ENCODE data around the gene LRRC8A. TPM values are rescaled to one million over a fixed set of nuclear protein-coding genes. Genes with fewer than 3 reads are reported as not detected.
"Not testable (repeated sequence)": the region's sequence is repeated elsewhere in the genome, so short reads cannot be mapped to it uniquely, and the experiment has no call there.

LRRC8A gene
- total RNA-seq, 6 donors from 2014 or later, result 49.0 to 132 (median 67.0) TPM

DNA sequence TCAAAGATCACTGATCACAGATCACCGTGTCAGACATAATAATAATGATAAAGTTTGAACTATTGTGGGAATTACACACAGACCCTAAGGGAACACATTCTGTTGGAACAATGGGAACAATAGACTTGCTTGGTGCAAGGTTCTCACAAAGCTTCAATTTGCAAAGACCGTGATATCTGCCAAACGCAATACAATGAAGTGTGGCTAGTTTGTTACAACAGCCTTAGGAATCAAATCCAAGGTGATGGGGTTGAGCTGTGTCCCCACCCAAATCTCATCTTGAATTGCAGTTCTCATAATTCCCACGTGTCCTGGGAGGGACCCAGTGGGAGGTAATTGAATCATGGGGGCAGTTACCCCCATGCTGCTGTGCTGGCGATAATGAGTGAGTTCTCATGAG, 21.0 kb upstream of the LRRC8A start:
- no peak for ATAC-seq (ENCODE audit: low FRiP score in 2 of 2)
- 86 to 92% methylated on average over 5 of the region's 5 CpGs for WGBS, 2 donors

DNA sequence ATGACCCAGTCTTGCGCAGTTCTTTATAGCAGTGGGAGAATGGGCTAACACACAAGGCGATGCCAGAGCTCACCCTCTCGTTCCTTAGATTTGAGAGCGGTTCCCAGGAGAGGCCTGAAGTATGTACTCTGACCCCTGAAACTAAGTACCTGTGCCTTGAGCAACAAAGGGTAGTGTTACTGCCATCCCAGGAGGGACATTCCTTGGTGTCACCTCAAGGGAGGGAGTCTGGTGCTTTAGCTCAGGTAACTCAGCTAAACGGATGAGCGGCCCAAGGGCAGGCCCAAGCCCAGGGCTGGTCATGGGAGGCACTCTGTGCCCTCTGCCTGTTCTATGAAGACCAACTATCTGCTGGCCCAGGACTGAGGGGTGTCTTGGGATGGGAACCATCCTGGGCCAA, 20.4 kb upstream of the LRRC8A start:
- no peak overlapping the region for H3K4me3 ChIP-seq
- H3K27ac ChIP-seq, result peak overlapping the region in 3 of 4 donors; percentile 63 to 75 (median 64)
- DNase-seq (peak in 1 of 2 donors; percentile 62), ATAC-seq (ENCODE audit: low FRiP score in 2 of 2) (peak in 1 of 2 donors; percentile 68)
- TF ChIP-seq POLR2A (IDR thresholded peaks at IDR 0.05) (peak in 1 of 4 donors; percentile 34), POLR2AphosphoS5 (IDR thresholded peaks at IDR 0.05) (no peak)
- H3K36me3 ChIP-seq, result no peaks in the 10 kb centered on the region
- WGBS, 2 donors, result 77 to 78% methylated on average over 3 to 4 of the region's 6 CpGs
- no peaks in the 10 kb centered on the region for H3K9me3 ChIP-seq
- no peaks in the 10 kb centered on the region for H3K27me3 ChIP-seq
- H3K4me1 ChIP-seq, result peaks cover 0 to 34% (median 19%) of the 10 kb centered on the region in 4 donors

More for the DNA sequence above, 21.0 kb upstream of the LRRC8A start:
- no peak for TF ChIP-seq POLR2AphosphoS5 (IDR thresholded peaks at IDR 0.05)
- TF ChIP-seq EP300 (IDR thresholded peaks at IDR 0.05), result no peak
- no peak for TF ChIP-seq POLR2A (IDR thresholded peaks at IDR 0.05)
- TF ChIP-seq, protein P1, sequence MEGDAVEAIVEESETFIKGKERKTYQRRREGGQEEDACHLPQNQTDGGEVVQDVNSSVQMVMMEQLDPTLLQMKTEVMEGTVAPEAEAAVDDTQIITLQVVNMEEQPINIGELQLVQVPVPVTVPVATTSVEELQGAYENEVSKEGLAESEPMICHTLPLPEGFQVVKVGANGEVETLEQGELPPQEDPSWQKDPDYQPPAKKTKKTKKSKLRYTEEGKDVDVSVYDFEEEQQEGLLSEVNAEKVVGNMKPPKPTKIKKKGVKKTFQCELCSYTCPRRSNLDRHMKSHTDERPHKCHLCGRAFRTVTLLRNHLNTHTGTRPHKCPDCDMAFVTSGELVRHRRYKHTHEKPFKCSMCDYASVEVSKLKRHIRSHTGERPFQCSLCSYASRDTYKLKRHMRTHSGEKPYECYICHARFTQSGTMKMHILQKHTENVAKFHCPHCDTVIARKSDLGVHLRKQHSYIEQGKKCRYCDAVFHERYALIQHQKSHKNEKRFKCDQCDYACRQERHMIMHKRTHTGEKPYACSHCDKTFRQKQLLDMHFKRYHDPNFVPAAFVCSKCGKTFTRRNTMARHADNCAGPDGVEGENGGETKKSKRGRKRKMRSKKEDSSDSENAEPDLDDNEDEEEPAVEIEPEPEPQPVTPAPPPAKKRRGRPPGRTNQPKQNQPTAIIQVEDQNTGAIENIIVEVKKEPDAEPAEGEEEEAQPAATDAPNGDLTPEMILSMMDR (IDR thresholded peaks at IDR 0.05), result no peak
- Histone ChIP-seq H3K27me3 (no peaks in the 10 kb centered on the region), H3K4me1 (peaks cover 0 to 34% (median 19%) of the 10 kb centered on the region in 4 donors), H3K27ac (peak overlapping the region; percentile 17 to 75 (median 56)), H3K9me3 (no peaks in the 10 kb centered on the region), H3K4me3 (no peak overlapping the region), H3K36me3 (no peaks in the 10 kb centered on the region)
- no peak for DNase-seq

DNA sequence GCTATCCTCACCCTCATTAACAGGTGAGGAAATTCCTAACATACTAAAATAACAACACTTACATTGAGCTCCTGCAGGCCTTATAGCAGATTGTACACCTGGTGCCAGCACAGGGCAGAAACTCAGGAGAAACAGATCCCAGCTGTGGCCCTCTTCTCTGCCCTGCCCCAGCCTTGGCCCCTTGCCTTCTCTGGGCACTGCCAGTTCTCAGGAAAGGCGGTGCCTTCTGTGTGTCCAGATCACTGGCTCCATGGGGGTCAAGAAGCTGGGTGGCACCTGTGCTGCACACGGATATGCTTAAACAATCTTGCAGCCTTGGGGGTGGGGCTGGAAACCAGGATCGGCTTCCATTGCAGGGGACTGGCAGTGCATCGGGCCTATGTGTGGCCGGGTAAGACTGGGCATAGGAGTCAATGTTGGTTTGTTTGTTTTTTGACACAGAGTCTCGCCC, 19.5 kb upstream of the LRRC8A start:
- 58 to 77% methylated on average over 5 to 6 of the region's 6 CpGs for WGBS, 2 donors

DNA sequence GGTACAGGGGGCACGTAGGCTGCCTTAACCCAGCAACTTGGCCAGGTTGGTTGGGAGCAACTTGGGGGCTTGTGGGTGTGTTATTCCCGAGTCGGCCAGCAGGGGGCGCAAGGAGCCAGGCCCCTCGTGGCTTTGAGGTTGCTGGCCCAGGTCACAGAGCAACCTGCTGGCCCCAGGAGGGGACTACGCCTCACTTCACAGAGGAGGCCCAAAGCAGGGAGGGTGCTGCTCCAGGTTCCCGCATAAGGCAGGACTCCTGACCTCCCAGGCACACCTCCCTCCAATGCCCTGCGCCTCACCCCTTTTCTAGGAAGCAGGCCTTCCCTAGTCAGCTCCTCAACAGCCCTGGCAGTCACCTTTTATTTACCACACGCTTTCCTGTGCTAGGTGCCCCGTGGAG, 18.3 kb upstream of the LRRC8A start:
- peak; percentile 88 to 89 for ATAC-seq (ENCODE audit: low FRiP score in 2 of 2)
- no peaks in the 10 kb centered on the region for H3K27me3 ChIP-seq
- H3K36me3 ChIP-seq, result no peaks in the 10 kb centered on the region
- H3K9me3 ChIP-seq, result no peaks in the 10 kb centered on the region
- peak overlapping the region in 2 of 4 donors; percentile 64 to 75 for H3K27ac ChIP-seq
- TF ChIP-seq, protein P1 (IDR thresholded peaks at IDR 0.05), result peak; percentile 95 to 98 (median 97)
- TF ChIP-seq POLR2A (IDR thresholded peaks at IDR 0.05), result peak in 1 of 4 donors; percentile 11
- no peak for TF ChIP-seq EP300 (IDR thresholded peaks at IDR 0.05)
- peaks cover 0 to 34% (median 19%) of the 10 kb centered on the region in 4 donors for H3K4me1 ChIP-seq
- no peak overlapping the region for H3K4me3 ChIP-seq
- peak; percentile 88 to 90 for DNase-seq
- WGBS, 2 donors, result 19 to 23% methylated on average over 9 to 10 of the region's 10 CpGs

More for the DNA sequence above, 19.5 kb upstream of the LRRC8A start:
- Histone ChIP-seq H3K27me3 (no peaks in the 10 kb centered on the region), H3K4me1 (peaks cover 0 to 34% (median 19%) of the 10 kb centered on the region in 4 donors), H3K36me3 (no peaks in the 10 kb centered on the region), H3K9me3 (no peaks in the 10 kb centered on the region), H3K4me3 (no peak overlapping the region), H3K27ac (peak overlapping the region in 3 of 4 donors; percentile 63 to 75 (median 64))
- ATAC-seq (ENCODE audit: low FRiP score in 2 of 2), result peak in 1 of 2 donors; percentile 81
- peak in 1 of 2 donors; percentile 85 for DNase-seq
- TF ChIP-seq POLR2AphosphoS5 (IDR thresholded peaks at IDR 0.05), result peak in 1 of 2 donors; percentile 6
- TF ChIP-seq EP300 (IDR thresholded peaks at IDR 0.05), result no peak
- TF ChIP-seq POLR2A (IDR thresholded peaks at IDR 0.05), result peak in 1 of 4 donors; percentile 16
- TF ChIP-seq, protein P1 (IDR thresholded peaks at IDR 0.05), result no peak

DNA sequence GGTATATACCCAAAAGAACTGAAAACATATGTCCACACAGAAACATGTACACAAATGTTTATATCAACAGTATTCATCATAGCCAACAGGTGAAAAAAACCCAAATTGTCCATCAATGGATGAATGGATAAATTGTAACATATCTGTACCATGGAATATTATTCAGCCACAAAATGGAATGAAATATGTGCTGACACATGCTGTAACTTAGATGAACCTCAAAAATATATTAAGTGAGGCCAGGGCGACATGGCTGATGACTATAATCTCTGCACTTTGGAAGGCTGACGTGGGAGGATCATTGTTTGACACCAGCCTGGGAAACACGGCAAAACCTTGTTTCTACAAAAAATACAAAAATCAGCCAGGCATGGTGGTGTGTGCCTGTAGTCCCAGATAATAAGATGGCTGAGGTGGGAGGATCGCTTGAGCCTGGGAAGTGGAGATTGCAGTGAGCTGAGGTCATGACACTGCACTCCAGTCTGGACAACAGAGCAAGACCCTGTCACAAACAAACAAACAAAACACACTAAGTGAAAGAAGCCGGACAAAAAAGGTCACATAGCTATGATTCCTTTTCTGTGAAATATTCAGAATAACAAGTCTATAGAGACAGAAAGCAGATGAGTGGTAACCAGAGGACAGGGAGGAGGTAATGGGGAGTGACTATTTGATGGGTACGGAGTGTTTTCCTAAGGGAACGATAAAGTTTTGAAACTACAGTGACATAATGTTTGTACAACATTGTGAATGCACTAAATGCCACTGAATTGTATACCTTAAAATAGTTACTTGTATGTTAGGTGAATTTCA, 11.6 kb upstream of the LRRC8A start:
- Histone ChIP-seq H3K27me3 (no peaks in the 10 kb centered on the region), H3K27ac (no peak overlapping the region), H3K36me3 (peaks cover 0 to 5% (median 0%) of the 10 kb centered on the region in 4 donors), H3K4me1 (no peaks in the 10 kb centered on the region), H3K9me3 (no peaks in the 10 kb centered on the region), H3K4me3 (no peak overlapping the region)
- WGBS, 2 donors, result 89 to 92% methylated on average over 7 of the region's 7 CpGs
- DNase-seq (no peak), ATAC-seq (ENCODE audit: low FRiP score in 2 of 2) (no peak)
- no peak for TF ChIP-seq POLR2A (IDR thresholded peaks at IDR 0.05)
- TF ChIP-seq, protein P1 (IDR thresholded peaks at IDR 0.05), result no peak
- TF ChIP-seq EP300 (IDR thresholded peaks at IDR 0.05), result no peak
- no peak for TF ChIP-seq POLR2AphosphoS5 (IDR thresholded peaks at IDR 0.05)

DNA sequence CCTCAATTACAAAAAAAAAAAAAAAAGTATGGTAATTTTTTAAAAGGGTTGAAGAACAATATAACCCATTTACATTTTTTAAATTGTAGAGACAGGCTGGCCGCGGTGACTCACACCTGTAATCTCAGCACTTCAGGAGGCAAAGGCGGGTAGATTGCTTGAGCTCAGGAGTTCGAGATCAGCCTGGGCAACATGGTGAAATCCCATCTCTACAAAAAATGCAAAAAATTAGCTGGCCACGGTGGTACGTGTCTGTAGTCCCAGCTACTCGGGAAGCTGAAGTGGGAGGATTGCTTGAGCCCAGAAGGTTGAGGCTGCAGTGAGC, 11.0 kb upstream of the LRRC8A start:
- H3K36me3 ChIP-seq; H3K27ac ChIP-seq; ATAC-seq (ENCODE audit: low FRiP score in 2 of 2); H3K4me1 ChIP-seq; H3K4me3 ChIP-seq; H3K27me3 ChIP-seq; DNase-seq; H3K9me3 ChIP-seq: not testable (repeated sequence)
- 92 to 94% methylated on average over 7 of the region's 7 CpGs for WGBS, 2 donors

Measured in upper lobe of left lung (tissue), 6 donors.